SK-N-SH treated with all-trans-retinoic acid at 6 μM for 48 hours (cell line): ENCODE results near the gene SNX21.
A peak's percentile ranks its signal among the peaks of the same experiment; 100 is the strongest.
"Not testable (repeated sequence)": the region's sequence is repeated elsewhere in the genome, so short reads cannot be mapped to it uniquely, and the experiment has no call there.

Source experiments
- ATAC-seq: fragments of 200-7000 bp; cut with Tn5 transposase; 3 replicates; pipeline ENCODE4 v1.9.1; 2020; ENCODE audit warnings: mild to moderate bottlenecking, moderate library complexity
- ARNTL ChIP-seq: fragments of 450-650 bp; formaldehyde crosslinking; IDR thresholded peaks from 2 replicates; pipeline ENCODE4 v1.5.0; 2020; ENCODE audit warnings: low read depth, mild to moderate bottlenecking, moderate library complexity, borderline replicate concordance
- CREB5 ChIP-seq: fragments of 250-450 bp; sonication (Bioruptor Pico); IDR thresholded peaks from 2 replicates; pipeline ENCODE4 v1.5.1; 2020; ENCODE audit warnings: low read depth, mild to moderate bottlenecking, moderate library complexity
- CSDC2 ChIP-seq: fragments of 250-450 bp; sonication (Bioruptor Pico); IDR thresholded peaks from 2 replicates; pipeline ENCODE4 v1.5.0; 2020; ENCODE audit warnings: mild to moderate bottlenecking, moderate library complexity
- CSRNP3 ChIP-seq: fragments of 250-450 bp; sonication (Bioruptor Pico); IDR thresholded peaks from 2 replicates; pipeline ENCODE4 v1.5.1; 2021; ENCODE audit warnings: mild to moderate bottlenecking, moderate library complexity
- ESRRG ChIP-seq: fragments of 250-450 bp; sonication (Bioruptor Pico); IDR thresholded peaks from 2 replicates; pipeline ENCODE4 v1.6.1; 2021; ENCODE audit warnings: mild to moderate bottlenecking
- GLIS3 ChIP-seq: fragments of 250-450 bp; sonication (Bioruptor Pico); IDR thresholded peaks from 2 replicates; pipeline ENCODE4 v1.5.0; 2020; ENCODE audit warnings: mild to moderate bottlenecking, moderate library complexity
- ISL1 ChIP-seq: fragments of 250-450 bp; sonication (Bioruptor Pico); IDR thresholded peaks from 2 replicates; pipeline ENCODE4 v2.1.2; 2022; ENCODE audit warnings: mild to moderate bottlenecking, moderate library complexity
- SNAI2 ChIP-seq: fragments of 250-450 bp; sonication (Bioruptor Pico); IDR thresholded peaks from 2 replicates; pipeline ENCODE4 v1.5.0; 2020; ENCODE audit warnings: mild to moderate bottlenecking, moderate library complexity
- TOX ChIP-seq: fragments of 250-450 bp; sonication (Bioruptor Pico); IDR thresholded peaks from 2 replicates; pipeline ENCODE4 v1.8.0; 2021; ENCODE audit warnings: mild to moderate bottlenecking, moderate library complexity, borderline replicate concordance
- ZC3H10 ChIP-seq: fragments of 250-450 bp; sonication (Bioruptor Pico); IDR thresholded peaks from 2 replicates; pipeline ENCODE4 v1.5.1; 2021; ENCODE audit warnings: mild to moderate bottlenecking, moderate library complexity
- ZFP30 ChIP-seq: fragments of 450-650 bp; formaldehyde crosslinking; IDR thresholded peaks from 2 replicates; pipeline ENCODE4 v1.5.0; 2022; ENCODE audit warnings: mild to moderate bottlenecking, moderate library complexity
- ZNF565 ChIP-seq: fragments of 450-650 bp; formaldehyde crosslinking; conservative IDR thresholded peaks from 2 replicates; pipeline ENCODE4 v1.5.0; 2020; ENCODE audit warnings: low read depth, mild to moderate bottlenecking, moderate library complexity
- ZNF70 ChIP-seq: fragments of 450-650 bp; formaldehyde crosslinking; IDR thresholded peaks from 2 replicates; pipeline ENCODE4 v1.5.0; 2020; ENCODE audit warnings: mild to moderate bottlenecking, moderate library complexity
- ZNF8 ChIP-seq: fragments of 450-650 bp; formaldehyde crosslinking; IDR thresholded peaks from 2 replicates; pipeline ENCODE4 v1.5.0; 2020; ENCODE audit warnings: mild to moderate bottlenecking, moderate library complexity
- TF ChIP-seq, protein P1 (sequence below): fragments of 250-450 bp; sonication (Bioruptor Pico); IDR thresholded peaks from 2 replicates; pipeline ENCODE4 v1.8.0; 2021; ENCODE audit warnings: low read depth, mild to moderate bottlenecking, moderate library complexity, borderline replicate concordance
- TF ChIP-seq, protein P2 (sequence below): fragments of 250-450 bp; sonication (Bioruptor Pico); IDR thresholded peaks from 2 replicates; pipeline ENCODE4 v1.8.0; 2020; ENCODE audit warnings: mild to moderate bottlenecking, moderate library complexity, borderline replicate concordance

Gene SNX21

GRCh38 chr20:45867136-45867818 is 33.7 kb downstream of the SNX21 start:
- peak; percentile 37 for ATAC-seq
- no peak for TF ChIP-seq ZC3H10 (CRISPR knock-in tag)
- TF ChIP-seq ESRRG (CRISPR knock-in tag), result no peak
- TF ChIP-seq CSDC2 (CRISPR knock-in tag), result no peak
- TF ChIP-seq ZFP30 (CRISPR knock-in tag), result no peak
- no peak for TF ChIP-seq ZNF70 (CRISPR knock-in tag)
- TF ChIP-seq CREB5, result no peak
- TF ChIP-seq, protein P1, sequence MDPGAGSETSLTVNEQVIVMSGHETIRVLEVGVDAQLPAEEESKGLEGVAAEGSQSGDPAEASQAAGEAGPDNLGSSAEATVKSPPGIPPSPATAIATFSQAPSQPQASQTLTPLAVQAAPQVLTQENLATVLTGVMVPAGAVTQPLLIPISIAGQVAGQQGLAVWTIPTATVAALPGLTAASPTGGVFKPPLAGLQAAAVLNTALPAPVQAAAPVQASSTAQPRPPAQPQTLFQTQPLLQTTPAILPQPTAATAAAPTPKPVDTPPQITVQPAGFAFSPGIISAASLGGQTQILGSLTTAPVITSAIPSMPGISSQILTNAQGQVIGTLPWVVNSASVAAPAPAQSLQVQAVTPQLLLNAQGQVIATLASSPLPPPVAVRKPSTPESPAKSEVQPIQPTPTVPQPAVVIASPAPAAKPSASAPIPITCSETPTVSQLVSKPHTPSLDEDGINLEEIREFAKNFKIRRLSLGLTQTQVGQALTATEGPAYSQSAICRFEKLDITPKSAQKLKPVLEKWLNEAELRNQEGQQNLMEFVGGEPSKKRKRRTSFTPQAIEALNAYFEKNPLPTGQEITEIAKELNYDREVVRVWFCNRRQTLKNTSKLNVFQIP, result no peak
- TF ChIP-seq SNAI2 (CRISPR knock-in tag), result no peak
- no peak for TF ChIP-seq ZNF8 (CRISPR knock-in tag)
- no peak for TF ChIP-seq CSRNP3

DNA sequence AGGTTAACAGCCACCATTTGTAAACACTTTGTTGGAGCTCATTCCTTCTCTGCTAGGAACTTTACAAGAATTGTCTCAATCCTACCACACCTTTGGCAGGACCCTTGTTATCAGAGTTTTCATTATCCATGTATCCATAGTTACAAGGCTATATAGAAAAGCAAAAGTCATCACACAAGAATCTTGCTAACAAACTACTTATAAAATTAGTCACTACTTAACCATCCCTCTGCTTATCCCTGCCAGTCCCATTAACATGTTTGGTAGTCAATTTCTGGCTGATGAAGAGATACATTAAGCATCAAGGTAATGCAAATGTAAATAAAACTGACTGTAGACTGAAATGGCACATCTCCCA is 34.2 kb downstream of the SNX21 start:
- TF ChIP-seq ISL1 (CRISPR knock-in tag), result peak; percentile 80
- no peak for TF ChIP-seq ZNF565 (CRISPR knock-in tag)
- TF ChIP-seq, all 23 proteins: peak for 1
- peak; percentile 84 for ATAC-seq

GRCh38 chr20:45872626-45873025 is 39.0 kb downstream of the SNX21 start:
- no peak for ATAC-seq
- TF ChIP-seq CSDC2 (CRISPR knock-in tag) (no peak), ARNTL (no peak), TOX (CRISPR knock-in tag) (no peak)

DNA sequence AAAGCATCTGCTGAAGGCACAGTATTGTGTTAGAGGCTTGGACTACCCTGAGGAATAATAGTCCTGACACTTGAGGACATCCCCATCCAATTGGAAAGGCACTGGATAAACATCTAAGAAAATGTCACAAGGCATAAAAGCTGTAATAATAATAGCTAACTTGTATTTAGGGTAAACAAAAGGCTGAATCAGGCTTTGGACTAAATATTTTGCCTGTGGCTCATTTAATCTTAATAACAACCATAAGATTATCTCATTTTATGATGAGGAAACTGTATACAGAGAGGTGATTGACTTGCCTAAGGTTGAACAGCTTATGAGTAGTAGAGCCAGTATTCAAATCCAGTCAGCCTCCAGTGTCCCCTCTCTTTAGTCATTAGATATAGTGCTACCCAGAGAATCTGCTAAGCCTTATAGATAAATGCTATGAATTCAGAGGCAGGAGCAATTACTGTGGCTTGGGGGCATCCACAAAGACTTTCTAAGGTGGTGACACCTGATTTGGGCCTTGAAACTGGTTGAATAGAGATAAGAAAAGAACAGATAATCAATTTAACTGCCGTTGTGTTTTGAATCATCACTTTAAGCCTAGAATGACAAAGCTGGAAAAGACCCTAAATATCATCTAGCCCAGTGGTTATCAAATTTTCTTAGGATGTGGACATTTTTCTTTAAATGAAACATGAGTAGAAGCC is 40.0 kb downstream of the SNX21 start:
- ATAC-seq, result no peak
- no peak for TF ChIP-seq ARNTL
- TF ChIP-seq, protein P1, result no peak
- TF ChIP-seq GLIS3 (CRISPR knock-in tag), result no peak
- no peak for TF ChIP-seq CSRNP3
- TF ChIP-seq ISL1 (CRISPR knock-in tag), result no peak
- TF ChIP-seq, protein P2, sequence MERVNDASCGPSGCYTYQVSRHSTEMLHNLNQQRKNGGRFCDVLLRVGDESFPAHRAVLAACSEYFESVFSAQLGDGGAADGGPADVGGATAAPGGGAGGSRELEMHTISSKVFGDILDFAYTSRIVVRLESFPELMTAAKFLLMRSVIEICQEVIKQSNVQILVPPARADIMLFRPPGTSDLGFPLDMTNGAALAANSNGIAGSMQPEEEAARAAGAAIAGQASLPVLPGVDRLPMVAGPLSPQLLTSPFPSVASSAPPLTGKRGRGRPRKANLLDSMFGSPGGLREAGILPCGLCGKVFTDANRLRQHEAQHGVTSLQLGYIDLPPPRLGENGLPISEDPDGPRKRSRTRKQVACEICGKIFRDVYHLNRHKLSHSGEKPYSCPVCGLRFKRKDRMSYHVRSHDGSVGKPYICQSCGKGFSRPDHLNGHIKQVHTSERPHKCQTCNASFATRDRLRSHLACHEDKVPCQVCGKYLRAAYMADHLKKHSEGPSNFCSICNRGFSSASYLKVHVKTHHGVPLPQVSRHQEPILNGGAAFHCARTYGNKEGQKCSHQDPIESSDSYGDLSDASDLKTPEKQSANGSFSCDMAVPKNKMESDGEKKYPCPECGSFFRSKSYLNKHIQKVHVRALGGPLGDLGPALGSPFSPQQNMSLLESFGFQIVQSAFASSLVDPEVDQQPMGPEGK (CRISPR knock-in tag), result no peak
- no peak for TF ChIP-seq ZNF8 (CRISPR knock-in tag)
- no peak for TF ChIP-seq ZNF70 (CRISPR knock-in tag)

- not testable (repeated sequence) for ATAC-seq
These were observed 40.5 kb downstream of the SNX21 start for GRCh38 chr20:45874104-45874481.
